ENCODE results near the gene BRD2. TPM values are rescaled to one million over a fixed set of nuclear protein-coding genes. Genes with fewer than 3 reads are reported as not detected.
A peak's percentile ranks its signal among the peaks of the same experiment; 100 is the strongest.

The BRD2 gene
- total and polyA plus RNA-seq, 9 of the 15 experiments (the other 6 are each of a cell fraction or from before 2014, with no cell fraction given) = 19.0 to 252 (median 181) TPM

- no peak for TF ChIP-seq ZBTB40 (IDR thresholded peaks at IDR 0.05)
- TF ChIP-seq ZBTB40 (CRISPR knock-in tag; IDR thresholded peaks at IDR 0.05) = no peak
- no peak for TF ChIP-seq NCOA4 (IDR thresholded peaks at IDR 0.05; ENCODE audit: partially characterized antibody)
- no peak for TF ChIP-seq KLF10 (CRISPR knock-in tag; IDR thresholded peaks at IDR 0.05)
- no peak; the same call in 1 of the 2 replicates for TF ChIP-seq HMBOX1 (IDR thresholded peaks at IDR 0.05)
- TF ChIP-seq ZNF41 (CRISPR knock-in tag; conservative IDR thresholded peaks at IDR 0.05) = no peak
- TF ChIP-seq GATAD2A (IDR thresholded peaks at IDR 0.05) = 0 out of 2 replicates have a peak, but pooled peaks have one; percentile 54
- peak; percentile 72 for TF ChIP-seq NFRKB (IDR thresholded peaks at IDR 0.05; ENCODE audit: low read depth)
- no peak for TF ChIP-seq CHD4 (IDR thresholded peaks at IDR 0.05; ENCODE audit: insufficient read depth, insufficient replicate concordance, low read depth, low read length, poor library complexity, severe bottlenecking)
- no peak for TF ChIP-seq RBM15 (IDR thresholded peaks at IDR 0.05; ENCODE audit: insufficient read depth, low read length)
- no peak for TF ChIP-seq MYBL2 (IDR thresholded peaks at IDR 0.05; ENCODE audit: low read depth)
- TF ChIP-seq MYBL2 (CRISPR knock-in tag; IDR thresholded peaks at IDR 0.05; ENCODE audit: borderline replicate concordance) = no peak
- TF ChIP-seq ZNF436 (CRISPR knock-in tag; IDR thresholded peaks at IDR 0.05) = peak; percentile 51; the same call in 1 of the 2 replicates
- no peak for TF ChIP-seq GABPA (tag; conservative IDR thresholded peaks at IDR 0.05; ENCODE audit: low read depth)
- no peak for TF ChIP-seq ZNF197 (CRISPR knock-in tag; IDR thresholded peaks at IDR 0.05; ENCODE audit: low read depth)
- no peak for TF ChIP-seq HNRNPH1 (optimal IDR thresholded peaks at IDR 0.05; ENCODE audit: low read depth, low read length)
Observed at GRCh38 chr6:32971581-32972352, 3.4 kb downstream of the BRD2 start (continued).

All from K562 (cell line).